Activated CD8-positive, alpha-beta T cell treated with anti-CD3 and anti-CD28 coated beads for 36 hours (primary cell): Measurements from ENCODE around the gene STAG2. TPM values are rescaled to one million over a fixed set of nuclear protein-coding genes. Genes with fewer than 3 reads are reported as not detected.

Source experiments
- ATAC-seq: fragments of 200-7000 bp; cut with Tn5 transposase; one replicate; pipeline ENCODE4 v1.10.0; 2021; ENCODE audit warnings: mild to moderate bottlenecking, moderate library complexity
- CTCF ChIA-PET: fragments of 350-600 bp; sonication (Branson Sonifier 250); formaldehyde crosslinking; loops from one replicate; lab custom pipeline; 2021; ENCODE audit warnings: antibody characterized with exemption; lab: Charles Lee
- POLR2A ChIA-PET: fragments of 350-600 bp; sonication (Branson Sonifier 250); formaldehyde crosslinking; loops from one replicate; lab custom pipeline; 2021; ENCODE audit warnings: antibody characterized with exemption; lab: Charles Lee
- DNase-seq: peaks from one replicate; pipeline ENCODE4 v3.0.0-alpha.2; 2020
- H3K27ac Mint-ChIP-seq: one replicate; pipeline ENCODE4 v1.8.0; 2021; ENCODE audit warnings: mild to moderate bottlenecking, mixed read lengths
- H3K27me3 Mint-ChIP-seq: one replicate; pipeline ENCODE4 v1.8.0; 2021; ENCODE audit warnings: mixed read lengths
- H3K36me3 Mint-ChIP-seq: one replicate; pipeline ENCODE4 v1.8.0; 2021; ENCODE audit warnings: low read depth, mixed read lengths
- H3K4me1 Mint-ChIP-seq: one replicate; pipeline ENCODE4 v1.8.0; 2021; ENCODE audit warnings: low read depth, mixed read lengths
- H3K4me3 Mint-ChIP-seq: one replicate; pipeline ENCODE4 v1.8.0; 2021; ENCODE audit warnings: mild to moderate bottlenecking, moderate library complexity, mixed read lengths
- H3K9me3 Mint-ChIP-seq: one replicate; pipeline ENCODE4 v1.8.0; 2021; ENCODE audit warnings: mixed read lengths
- CTCF ChIP-seq: fragments of 200-600 bp; IDR thresholded peaks from one replicate; pipeline ENCODE4 v1.8.0; 2022; ENCODE audit warnings: antibody characterized with exemption, mild to moderate bottlenecking
- intact Hi-C: fragments of 100-400 bp; cut with micrococcal nuclease; formaldehyde crosslinking; loops from one replicate; pipeline ENCODE4 v1.10.0; 2022
- total RNA-seq, 2 experiments: library from RNA; stranded (reverse); gene quantifications; one replicate each; pipeline ENCODE4 v1.2.3, GENCODE V29; 2021

The STAG2 gene
- total RNA-seq, 2 experiments from 2014 or later = 93.9 to 98.4 TPM

DNA sequence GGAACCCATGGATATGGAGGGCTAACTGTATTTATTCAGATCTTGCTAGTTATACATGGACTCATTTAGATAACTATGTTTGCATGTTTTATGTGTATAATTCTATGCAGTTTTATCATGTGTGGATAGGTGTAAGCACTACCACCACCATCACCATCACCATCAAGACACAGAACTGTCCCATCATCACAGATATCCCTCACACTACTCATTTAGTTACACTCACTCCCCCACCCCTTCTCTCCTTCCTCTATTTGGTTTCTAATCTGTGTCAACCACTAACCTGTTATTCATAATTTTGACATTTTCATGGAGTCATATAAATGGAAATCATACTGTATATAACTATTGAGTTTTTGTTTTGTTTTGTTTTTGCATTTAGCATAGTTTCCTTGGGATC, 43.7 kb downstream of the STAG2 start:
- ChIA-PET POLR2A (no interaction called here), CTCF (no interaction called here)
- no peak for DNase-seq
- no peak for TF ChIP-seq CTCF
- ATAC-seq = peak; percentile 74
- Mint-ChIP-seq H3K4me1 (peaks cover 49% of the 10 kb centered on the region), H3K27me3 (no peaks in the 10 kb centered on the region), H3K9me3 (no peaks in the 10 kb centered on the region), H3K36me3 (peaks cover 13% of the 10 kb centered on the region), H3K27ac (peak overlapping the region; percentile 70), H3K4me3 (no peak overlapping the region)
- intact Hi-C loops = no loop called here

GRCh38 chrX:124010157-124010556, 48.7 kb downstream of the STAG2 start:
- Mint-ChIP-seq H3K27me3 (no peaks in the 10 kb centered on the region), H3K4me3 (no peak overlapping the region), H3K27ac (peak overlapping the region; percentile 36), H3K36me3 (peaks cover 7% of the 10 kb centered on the region), H3K4me1 (peaks cover 66% of the 10 kb centered on the region), H3K9me3 (no peaks in the 10 kb centered on the region)
- ChIA-PET POLR2A (no interaction called here), CTCF (interaction anchor here (2.1 kb wide), 1 partner anchor 7 kb away, joined by 5 read pairs; no protein-coding TSS in a partner anchor)
- peak; percentile 73 for ATAC-seq
- TF ChIP-seq CTCF = no peak
- intact Hi-C loops = no loop called here
- DNase-seq = no peak

DNA sequence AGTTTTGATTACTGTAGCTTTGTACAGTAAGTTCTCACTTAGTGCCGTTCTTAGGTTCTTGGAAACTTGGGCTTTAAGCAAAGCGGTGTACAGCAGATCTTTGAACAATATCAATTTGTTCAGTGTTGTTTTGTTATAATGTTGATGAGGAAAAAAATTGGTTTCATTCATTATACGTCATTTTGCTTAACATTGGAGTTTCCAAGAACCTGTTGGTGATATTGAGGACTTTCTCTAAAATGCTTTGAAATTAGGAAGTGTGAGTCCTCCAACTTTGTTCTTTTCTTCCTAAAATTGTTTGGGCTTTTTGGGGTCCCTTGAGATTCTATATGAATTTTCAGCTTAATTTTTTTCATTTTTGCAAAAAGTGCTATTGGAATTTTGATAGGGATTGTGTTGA, 49.1 kb downstream of the STAG2 start:
- intact Hi-C loops = no loop called here
- CTCF ChIA-PET = no interaction called here

GRCh38 chrX:124015721-124016120, 54.2 kb downstream of the STAG2 start:
- POLR2A ChIA-PET = interaction anchor here (0.8 to 2.2 kb wide), 2 partner anchors 9 to 53 kb away, joined by 4 to 6 read pairs; no protein-coding TSS in a partner anchor
- Mint-ChIP-seq H3K4me1 (peaks cover 52% of the 10 kb centered on the region), H3K36me3 (peaks cover 2% of the 10 kb centered on the region), H3K4me3 (no peak overlapping the region), H3K27me3 (no peaks in the 10 kb centered on the region), H3K27ac (no peak overlapping the region), H3K9me3 (no peaks in the 10 kb centered on the region)
- no peak for DNase-seq
- no peak for ATAC-seq
- no peak for TF ChIP-seq CTCF
- intact Hi-C loops = loop anchor here (5.0 kb wide), 1 partner anchor 53 kb away; the partner anchor contains the start of gene STAG2
- CTCF ChIA-PET = interaction anchor here (1.0 to 1.2 kb wide), 2 partner anchors 44 to 56 kb away, joined by 3 read pairs; no protein-coding TSS in a partner anchor

More for the DNA sequence above, 49.1 kb downstream of the STAG2 start:
- Mint-ChIP-seq H3K36me3 (peaks cover 4% of the 10 kb centered on the region), H3K9me3 (no peaks in the 10 kb centered on the region), H3K27ac (peak overlapping the region; percentile 36), H3K27me3 (no peaks in the 10 kb centered on the region), H3K4me3 (no peak overlapping the region), H3K4me1 (peaks cover 64% of the 10 kb centered on the region)
- POLR2A ChIA-PET = no interaction called here
- DNase-seq (no peak), ATAC-seq (no peak)
- no peak for TF ChIP-seq CTCF

GRCh38 chrX:124016825-124017224, 55.3 kb downstream of the STAG2 start:
- H3K27ac Mint-ChIP-seq = no peak overlapping the region
- no peak for TF ChIP-seq CTCF
- no peak overlapping the region for H3K4me3 Mint-ChIP-seq
- ATAC-seq (no peak), DNase-seq (no peak)
- intact Hi-C loops = loop anchor here (5.0 kb wide), 1 partner anchor 55 kb away; the partner anchor contains the start of gene STAG2
- CTCF ChIA-PET = interaction anchor here (1.0 to 1.5 kb wide), 3 partner anchors 8 to 57 kb away, joined by 3 to 5 read pairs (median 4); no protein-coding TSS in a partner anchor
- no peaks in the 10 kb centered on the region for H3K9me3 Mint-ChIP-seq
- no peaks in the 10 kb centered on the region for H3K27me3 Mint-ChIP-seq
- peaks cover 45% of the 10 kb centered on the region for H3K4me1 Mint-ChIP-seq
- POLR2A ChIA-PET = interaction anchor here (0.7 to 2.2 kb wide), 2 partner anchors 23 to 54 kb away, joined by 3 to 6 read pairs; no protein-coding TSS in a partner anchor
- peaks cover 2% of the 10 kb centered on the region for H3K36me3 Mint-ChIP-seq
